Stimulated activated memory B cell treated with anti-CD40 and anti-IgM and Interleukin-4, amounts not matched to agents 10 μg/mL and 1 μg/mL and 100 μg/mL, for 72 hours (primary cell): ENCODE measurements around the gene NHSL1.
A peak's percentile ranks its signal among the peaks of the same experiment; 100 is the strongest.
"Not testable (repeated sequence)": the region's sequence is repeated elsewhere in the genome, so short reads cannot be mapped to it uniquely, and the experiment has no call there.

ENCODE experiments used
- ATAC-seq: fragments of 150-1000 bp; cut with Tn5 transposase; 2 replicates; pipeline ENCODE4 v1.10.0; 2021
- H3K27ac Mint-ChIP-seq: one replicate; pipeline ENCODE4 v1.8.0; 2022; ENCODE audit warnings: mild to moderate bottlenecking, mixed read lengths
- H3K27me3 Mint-ChIP-seq: one replicate; pipeline ENCODE4 v1.8.0; 2022; ENCODE audit warnings: mixed read lengths
- H3K36me3 Mint-ChIP-seq: one replicate; pipeline ENCODE4 v1.8.0; 2022; ENCODE audit warnings: mixed read lengths
- H3K4me1 Mint-ChIP-seq: one replicate; pipeline ENCODE4 v1.8.0; 2022; ENCODE audit warnings: mixed read lengths
- H3K4me3 Mint-ChIP-seq: one replicate; pipeline ENCODE4 v1.8.0; 2022; ENCODE audit warnings: mild to moderate bottlenecking, moderate library complexity, mixed read lengths
- H3K9me3 Mint-ChIP-seq: one replicate; pipeline ENCODE4 v1.8.0; 2022; ENCODE audit warnings: mixed read lengths

NHSL1 gene

DNA sequence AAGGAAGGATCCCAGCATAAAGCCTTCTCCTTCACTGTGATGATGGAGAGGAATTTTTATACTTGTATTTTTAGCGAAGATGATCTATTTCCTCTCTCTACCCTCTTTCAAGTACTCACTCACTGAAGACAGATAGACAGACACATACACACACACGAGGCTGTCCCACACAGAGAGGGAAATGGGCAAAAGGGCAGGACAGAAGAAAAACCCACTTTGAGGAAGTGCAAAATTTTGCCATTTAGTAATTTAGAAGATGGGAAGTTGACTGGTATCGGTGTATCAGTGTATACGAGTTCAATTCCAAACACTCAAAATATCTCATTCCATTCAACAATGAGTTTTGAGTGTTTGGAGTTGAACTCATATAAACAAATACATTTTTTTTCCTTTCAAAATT, 64.4 kb downstream of the NHSL1 start:
- ATAC-seq, result peak; percentile 50
- Mint-ChIP-seq H3K27ac (no peak overlapping the region), H3K4me3 (no peak overlapping the region), H3K9me3 (no peaks in the 10 kb centered on the region), H3K4me1 (peaks cover 18% of the 10 kb centered on the region), H3K27me3 (peaks cover 26% of the 10 kb centered on the region), H3K36me3 (no peaks in the 10 kb centered on the region)

DNA sequence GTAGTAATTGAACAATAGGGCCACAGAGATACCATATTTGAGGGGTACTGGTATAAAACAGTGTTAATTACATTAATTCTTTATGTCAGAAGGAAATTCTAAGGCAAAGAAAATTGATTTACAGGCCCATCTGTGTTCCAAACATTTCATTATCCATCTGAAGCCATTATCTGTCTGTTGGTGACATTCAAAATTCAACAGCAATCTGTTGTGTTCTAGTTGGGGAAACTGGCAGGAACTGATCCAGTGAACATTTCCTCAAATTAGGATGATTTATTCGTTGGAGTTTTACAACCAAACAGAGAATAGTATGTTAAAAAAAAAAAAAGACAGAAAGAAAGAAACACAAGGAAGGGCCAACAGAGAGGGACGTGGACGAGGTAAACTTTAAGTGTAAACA, 65.2 kb downstream of the NHSL1 start:
- no peaks in the 10 kb centered on the region for H3K36me3 Mint-ChIP-seq
- no peak for ATAC-seq
- H3K4me3 Mint-ChIP-seq, result no peak overlapping the region
- H3K9me3 Mint-ChIP-seq, result no peaks in the 10 kb centered on the region
- peaks cover 33% of the 10 kb centered on the region for H3K27me3 Mint-ChIP-seq
- no peak overlapping the region for H3K27ac Mint-ChIP-seq
- peaks cover 18% of the 10 kb centered on the region for H3K4me1 Mint-ChIP-seq

DNA sequence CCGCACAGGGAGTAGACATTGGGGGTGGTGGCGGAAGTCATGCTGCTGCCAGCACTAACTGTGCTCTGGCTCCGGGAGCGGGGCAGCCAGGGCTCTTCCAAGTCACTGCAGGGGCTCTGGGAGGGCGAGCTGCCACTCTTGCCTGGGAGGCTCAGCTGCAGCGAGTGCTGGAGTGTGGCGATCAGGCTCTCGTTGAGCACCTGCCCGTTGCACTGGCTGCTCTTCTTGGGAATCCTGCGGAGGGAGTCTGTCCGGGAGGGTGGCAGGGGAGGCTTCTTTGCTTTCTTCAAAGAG, 67.3 kb downstream of the NHSL1 start:
- Mint-ChIP-seq H3K36me3 (no peaks in the 10 kb centered on the region), H3K4me3 (no peak overlapping the region), H3K27me3 (peaks cover 35% of the 10 kb centered on the region), H3K9me3 (no peaks in the 10 kb centered on the region), H3K4me1 (peaks cover 18% of the 10 kb centered on the region), H3K27ac (no peak overlapping the region)
- no peak for ATAC-seq

DNA sequence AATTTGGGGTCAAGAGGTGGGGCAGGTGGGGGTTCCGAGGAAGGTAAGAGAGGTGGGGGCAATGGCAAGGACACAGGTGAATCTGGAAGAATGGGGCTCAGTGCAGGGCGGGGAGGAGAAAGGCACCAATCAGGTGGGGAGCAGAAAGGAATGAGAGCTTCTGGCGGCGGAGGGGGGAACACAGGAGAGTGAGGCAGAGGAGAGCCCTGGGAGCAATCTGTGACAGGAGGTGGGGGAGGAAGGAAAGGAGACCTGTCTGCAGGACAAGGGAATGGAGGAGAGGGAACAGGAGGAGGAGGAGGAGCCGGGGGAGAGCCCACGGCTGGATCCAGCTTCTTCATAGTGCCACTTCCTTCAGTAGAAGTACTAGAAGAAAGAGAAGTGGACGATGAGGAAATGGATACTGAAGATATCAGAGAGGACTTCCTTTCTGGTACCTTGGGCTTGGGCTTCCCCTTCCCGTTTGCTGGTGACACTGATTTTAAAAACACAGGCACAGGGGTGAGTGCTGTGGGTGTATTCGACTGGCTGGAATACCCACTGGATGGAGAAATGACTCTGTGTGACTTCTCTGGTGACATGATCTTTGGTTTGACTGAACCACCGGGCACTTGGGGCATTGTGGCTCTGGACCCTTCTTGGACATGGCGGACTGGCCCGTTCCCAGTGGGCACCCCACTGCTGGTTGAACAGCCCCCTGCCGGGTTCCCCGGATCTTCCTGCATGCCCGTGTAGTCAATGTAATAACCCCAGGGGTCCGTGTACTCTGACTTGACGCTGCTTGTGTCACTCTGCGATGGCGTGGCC, 67.8 kb downstream of the NHSL1 start:
- H3K4me3 Mint-ChIP-seq, result no peak overlapping the region
- peak; percentile 54 for ATAC-seq
- H3K27me3 Mint-ChIP-seq, result peaks cover 35% of the 10 kb centered on the region
- H3K9me3 Mint-ChIP-seq, result no peaks in the 10 kb centered on the region
- H3K4me1 Mint-ChIP-seq, result peaks cover 18% of the 10 kb centered on the region
- no peaks in the 10 kb centered on the region for H3K36me3 Mint-ChIP-seq
- no peak overlapping the region for H3K27ac Mint-ChIP-seq

DNA sequence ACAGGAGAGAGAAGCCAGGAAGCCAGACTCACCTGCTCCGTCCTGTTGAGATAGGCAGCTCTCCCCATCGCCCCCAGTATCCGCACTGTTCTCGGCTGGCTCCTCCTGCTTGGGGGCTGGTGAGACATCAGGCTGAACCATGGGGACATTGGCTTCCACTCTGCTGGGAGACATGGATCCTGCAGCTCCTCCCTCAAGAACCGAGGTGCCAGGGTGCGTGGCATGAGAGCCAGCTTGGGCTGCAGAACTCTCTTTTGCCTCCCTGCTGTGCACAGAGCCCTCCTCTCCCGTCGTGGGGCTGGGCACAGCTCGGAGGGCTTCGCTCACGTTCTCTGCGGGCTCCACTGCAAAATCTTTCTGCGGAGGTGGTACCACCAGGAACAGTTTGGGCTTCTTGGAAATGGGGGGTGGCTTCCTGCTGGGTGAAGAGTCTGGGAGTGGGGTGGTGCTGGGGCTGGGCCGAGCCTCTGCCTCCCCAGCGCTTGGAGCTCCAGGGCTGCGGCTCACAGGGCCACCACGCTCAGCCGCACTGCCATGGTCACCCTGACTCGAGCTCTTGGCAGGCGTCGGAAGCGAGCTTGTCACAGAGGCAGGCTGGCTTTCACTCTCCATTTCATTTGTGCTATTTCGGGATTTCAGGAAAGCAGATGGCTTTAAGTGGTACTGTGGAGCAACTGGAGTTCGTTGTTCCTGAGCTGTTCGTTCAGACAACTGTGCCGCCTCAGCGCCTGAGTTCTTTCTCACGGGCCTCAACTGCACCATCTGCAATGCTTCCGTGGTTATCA, 68.7 kb downstream of the NHSL1 start:
- H3K27ac Mint-ChIP-seq, result no peak overlapping the region
- peaks cover 35% of the 10 kb centered on the region for H3K27me3 Mint-ChIP-seq

DNA sequence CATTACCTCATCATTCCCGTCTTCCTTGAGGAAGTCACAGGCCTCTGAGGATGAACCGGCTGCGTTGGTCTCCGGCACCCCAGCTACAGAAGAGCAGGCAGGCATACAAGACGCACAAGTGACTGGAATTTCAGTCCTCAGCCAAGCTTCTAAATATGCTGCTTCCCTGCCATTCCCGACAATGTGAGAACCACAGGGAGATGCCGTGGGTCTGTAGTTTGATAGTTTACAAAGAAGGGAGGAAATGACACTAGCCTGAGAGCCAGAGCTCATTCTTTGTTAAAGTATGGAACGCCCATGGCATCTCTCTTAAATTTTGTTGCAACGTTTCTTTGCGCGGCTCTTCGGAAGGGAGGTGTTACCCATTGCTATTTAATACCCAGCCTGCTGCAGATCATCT, 69.5 kb downstream of the NHSL1 start:
- Mint-ChIP-seq H3K27ac (no peak overlapping the region), H3K27me3 (peaks cover 35% of the 10 kb centered on the region)

More for the DNA sequence above, 68.7 kb downstream of the NHSL1 start:
- Mint-ChIP-seq H3K4me3 (no peak overlapping the region), H3K36me3 (no peaks in the 10 kb centered on the region), H3K4me1 (peaks cover 18% of the 10 kb centered on the region), H3K9me3 (no peaks in the 10 kb centered on the region)
- no peak for ATAC-seq

DNA sequence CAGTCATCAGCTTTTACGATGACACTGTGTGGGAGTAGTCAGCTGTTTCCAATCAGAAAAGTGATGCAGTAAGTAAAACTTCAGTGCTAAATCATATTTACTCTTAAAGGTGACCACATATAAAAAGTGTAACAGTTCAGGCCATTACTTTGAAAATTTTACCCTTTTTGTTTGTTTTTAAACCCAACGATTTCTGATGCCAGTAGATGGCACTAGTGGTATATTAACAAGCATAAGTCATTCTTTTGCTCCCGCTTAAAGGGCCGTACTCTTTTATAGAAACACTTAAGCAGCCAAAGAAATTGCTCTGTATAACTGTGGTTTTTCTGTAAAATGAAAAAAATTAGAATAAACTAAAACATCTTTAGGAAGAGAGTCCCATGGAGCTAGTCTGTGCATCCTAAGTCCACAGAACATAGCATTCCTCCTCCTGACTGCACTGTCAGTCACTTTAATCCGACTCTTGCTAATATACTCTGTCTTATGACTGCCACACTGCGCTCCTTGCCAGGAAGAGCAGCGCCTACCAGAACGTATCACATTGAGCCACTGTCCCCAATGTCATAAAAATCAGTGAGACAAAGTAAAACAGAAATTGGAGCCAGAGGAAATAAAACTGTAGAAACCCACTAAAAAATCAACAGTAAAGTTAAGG, 70.2 kb downstream of the NHSL1 start:
- H3K27me3 Mint-ChIP-seq, result peaks cover 35% of the 10 kb centered on the region
- H3K27ac Mint-ChIP-seq, result no peak overlapping the region
- ATAC-seq, result no peak
- H3K4me3 Mint-ChIP-seq, result no peak overlapping the region
- no peaks in the 10 kb centered on the region for H3K9me3 Mint-ChIP-seq
- peaks cover 8% of the 10 kb centered on the region for H3K4me1 Mint-ChIP-seq
- H3K36me3 Mint-ChIP-seq, result no peaks in the 10 kb centered on the region

More for the DNA sequence above, 69.5 kb downstream of the NHSL1 start:
- Mint-ChIP-seq H3K36me3 (no peaks in the 10 kb centered on the region), H3K4me1 (peaks cover 15% of the 10 kb centered on the region), H3K9me3 (no peaks in the 10 kb centered on the region), H3K4me3 (no peak overlapping the region)
- no peak for ATAC-seq

DNA sequence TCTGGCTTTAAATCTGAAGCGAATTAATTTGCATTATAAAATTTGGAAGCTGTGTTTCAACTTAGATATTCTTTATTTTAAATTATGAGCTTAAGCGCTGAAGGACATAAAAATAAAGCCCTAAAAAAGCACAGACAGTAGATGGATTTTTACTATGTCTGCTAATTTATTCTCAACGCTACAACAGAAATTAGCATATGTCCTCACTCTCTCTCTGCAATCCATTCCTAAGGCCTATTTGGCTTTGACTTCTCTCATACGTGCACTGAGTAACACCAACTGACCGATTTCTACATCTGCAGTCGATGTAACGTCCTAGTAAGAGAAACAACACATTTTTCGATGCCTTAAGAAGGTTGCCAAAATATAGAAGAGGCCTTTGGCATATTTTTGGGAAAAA, 71.6 kb downstream of the NHSL1 start:
- Mint-ChIP-seq H3K27ac (no peak overlapping the region), H3K4me1 (peaks cover 7% of the 10 kb centered on the region), H3K9me3 (no peaks in the 10 kb centered on the region), H3K27me3 (peaks cover 35% of the 10 kb centered on the region), H3K36me3 (no peaks in the 10 kb centered on the region), H3K4me3 (no peak overlapping the region)
- ATAC-seq, result no peak

DNA sequence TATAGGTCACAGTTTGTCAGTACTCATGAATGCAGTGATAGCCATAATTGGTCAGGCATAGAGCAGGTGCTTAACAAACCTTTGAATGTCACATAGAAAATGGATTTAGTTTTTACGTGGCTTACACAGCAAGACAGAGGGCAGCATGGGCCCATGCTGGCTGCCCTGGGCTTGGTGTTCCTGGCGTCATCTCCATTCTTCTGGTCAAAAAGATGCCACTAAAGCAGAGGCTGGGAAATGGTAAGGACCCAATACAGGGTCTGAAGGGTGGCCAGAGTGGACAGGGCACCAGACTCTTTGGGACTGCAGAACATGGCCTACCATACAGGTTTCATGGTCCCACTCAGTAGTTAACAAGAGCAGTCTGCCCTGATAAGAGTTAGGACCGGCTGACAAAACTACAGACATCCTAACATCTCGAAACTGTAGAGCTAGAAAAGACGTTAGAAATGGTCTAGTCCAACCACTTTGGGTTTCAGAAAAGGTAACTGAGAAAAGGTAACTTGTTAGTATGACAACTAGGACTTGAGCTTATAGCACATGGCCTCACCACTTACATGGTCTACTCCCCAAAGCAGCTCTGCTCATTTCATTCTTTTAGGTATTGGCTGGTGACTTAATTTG, 72.7 kb downstream of the NHSL1 start:
- Mint-ChIP-seq H3K36me3 (no peaks in the 10 kb centered on the region), H3K4me1 (peaks cover 7% of the 10 kb centered on the region), H3K27me3 (peaks cover 25% of the 10 kb centered on the region), H3K9me3 (no peaks in the 10 kb centered on the region), H3K4me3 (no peak overlapping the region), H3K27ac (no peak overlapping the region)
- ATAC-seq, result no peak

DNA sequence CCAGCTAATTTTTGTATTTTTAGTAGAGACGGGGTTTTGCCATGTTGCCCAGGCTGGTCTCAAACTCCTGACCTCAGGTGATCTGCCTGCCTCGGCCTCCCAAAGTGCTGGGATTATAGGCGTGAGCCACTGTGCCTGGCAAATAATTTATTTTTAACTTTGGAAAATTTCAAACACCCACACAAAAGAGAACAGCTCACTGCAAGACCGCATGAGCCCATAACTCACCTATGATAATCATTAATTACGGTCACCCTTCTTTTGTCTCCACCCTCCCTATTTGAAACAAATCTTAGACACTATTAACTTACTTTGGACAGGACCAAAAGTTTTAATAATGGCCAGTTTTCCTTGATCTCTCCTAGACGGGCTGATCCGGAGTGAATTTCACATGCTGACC, 74.0 kb downstream of the NHSL1 start:
- H3K4me3 Mint-ChIP-seq, H3K36me3 Mint-ChIP-seq, H3K27ac Mint-ChIP-seq, ATAC-seq, H3K9me3 Mint-ChIP-seq, H3K4me1 Mint-ChIP-seq: not testable (repeated sequence)
- peaks cover 12% of the 10 kb centered on the region for H3K27me3 Mint-ChIP-seq

DNA sequence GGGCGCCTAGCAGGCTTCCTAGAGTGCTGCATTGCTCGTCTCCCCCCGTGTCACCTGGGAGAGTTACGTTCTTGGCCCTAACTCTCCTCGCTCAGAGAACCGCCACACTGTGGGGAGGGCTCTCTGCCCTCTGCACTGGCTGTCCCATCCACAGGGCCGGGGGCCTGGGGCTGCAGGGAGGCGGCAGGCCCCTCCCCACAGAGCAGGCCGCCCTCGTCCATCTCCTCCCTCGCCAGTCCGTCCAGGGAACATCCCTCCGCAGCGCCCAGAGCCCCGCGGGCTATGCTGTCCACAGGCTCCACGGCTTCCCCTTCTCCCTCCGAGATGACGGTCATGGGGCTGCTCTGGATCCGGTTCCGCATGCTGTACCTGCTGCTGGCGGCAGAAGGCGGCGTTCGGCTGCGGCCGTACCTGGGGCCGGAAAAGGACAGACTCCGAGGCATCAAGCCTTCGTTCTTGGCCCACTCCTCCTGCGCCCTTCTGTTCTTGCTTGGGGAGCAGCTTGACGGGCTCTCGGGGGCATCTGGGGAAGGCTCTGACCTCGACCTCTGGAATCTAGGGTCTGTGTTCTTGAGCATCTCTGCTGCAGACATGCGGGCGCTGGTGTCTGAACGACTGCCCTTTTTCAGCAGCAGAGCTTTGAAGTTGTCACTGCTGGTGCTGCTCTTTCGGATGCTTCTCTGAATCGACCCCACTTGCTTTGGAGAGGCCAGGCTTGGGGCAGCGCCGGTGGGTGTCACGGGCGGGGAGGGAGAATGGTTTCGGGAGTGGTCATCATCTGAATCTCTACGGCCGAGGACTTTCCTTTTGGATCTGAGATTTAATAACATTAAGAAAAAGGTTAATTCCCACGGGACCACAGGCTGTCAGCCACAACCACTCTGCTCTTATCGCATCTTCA, 75.0 kb downstream of the NHSL1 start:
- ATAC-seq, result peak; percentile 27
- H3K27ac Mint-ChIP-seq, result no peak overlapping the region
- no peak overlapping the region for H3K4me3 Mint-ChIP-seq
- peaks cover 2% of the 10 kb centered on the region for H3K36me3 Mint-ChIP-seq
- no peaks in the 10 kb centered on the region for H3K4me1 Mint-ChIP-seq
- H3K27me3 Mint-ChIP-seq, result peaks cover 3% of the 10 kb centered on the region
- H3K9me3 Mint-ChIP-seq, result no peaks in the 10 kb centered on the region

DNA sequence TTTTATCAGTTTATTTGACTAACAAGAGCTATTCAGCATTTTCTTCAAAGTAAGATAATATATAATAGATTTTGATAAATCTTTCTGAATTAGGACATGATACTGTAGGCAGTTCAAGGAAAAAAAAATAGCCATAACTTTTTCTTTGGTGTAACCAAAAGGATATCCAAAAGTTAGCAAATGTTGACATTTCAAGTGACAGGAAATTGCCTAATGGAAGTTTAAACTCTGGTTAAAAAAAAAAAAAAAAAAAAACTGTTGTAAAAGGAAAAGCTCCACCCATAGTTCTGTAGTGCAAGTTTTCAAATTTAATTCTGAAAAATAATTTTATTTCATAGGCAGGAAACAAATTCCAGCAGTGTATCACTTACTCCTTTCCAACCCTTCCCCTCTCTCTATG, 76.4 kb downstream of the NHSL1 start:
- ATAC-seq, result no peak

DNA sequence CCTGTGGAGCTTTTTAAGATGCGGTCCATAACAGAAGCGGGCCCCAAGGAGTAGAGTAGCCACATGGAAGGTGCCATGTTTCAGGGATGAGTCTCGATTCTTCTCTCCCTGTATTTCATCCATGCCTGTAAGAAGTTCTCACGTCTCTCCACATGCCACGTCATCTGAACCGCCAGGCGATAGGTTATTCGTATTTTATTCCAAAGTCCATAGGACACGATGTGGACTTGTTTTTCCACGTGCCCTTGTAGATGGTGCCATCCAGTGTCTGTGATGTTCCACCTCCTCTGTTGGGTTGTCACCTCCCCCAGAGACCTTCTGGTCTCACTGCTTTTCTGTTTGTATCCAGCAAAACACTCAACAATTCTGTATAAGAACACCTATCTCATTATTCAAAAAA, 77.7 kb downstream of the NHSL1 start:
- no peaks in the 10 kb centered on the region for H3K27me3 Mint-ChIP-seq
- no peaks in the 10 kb centered on the region for H3K4me1 Mint-ChIP-seq

More for the DNA sequence above, 76.4 kb downstream of the NHSL1 start:
- no peak overlapping the region for H3K27ac Mint-ChIP-seq
- peaks cover 3% of the 10 kb centered on the region for H3K9me3 Mint-ChIP-seq
- peaks cover 16% of the 10 kb centered on the region for H3K36me3 Mint-ChIP-seq
- H3K4me3 Mint-ChIP-seq, result no peak overlapping the region
- no peaks in the 10 kb centered on the region for H3K27me3 Mint-ChIP-seq
- no peaks in the 10 kb centered on the region for H3K4me1 Mint-ChIP-seq

DNA sequence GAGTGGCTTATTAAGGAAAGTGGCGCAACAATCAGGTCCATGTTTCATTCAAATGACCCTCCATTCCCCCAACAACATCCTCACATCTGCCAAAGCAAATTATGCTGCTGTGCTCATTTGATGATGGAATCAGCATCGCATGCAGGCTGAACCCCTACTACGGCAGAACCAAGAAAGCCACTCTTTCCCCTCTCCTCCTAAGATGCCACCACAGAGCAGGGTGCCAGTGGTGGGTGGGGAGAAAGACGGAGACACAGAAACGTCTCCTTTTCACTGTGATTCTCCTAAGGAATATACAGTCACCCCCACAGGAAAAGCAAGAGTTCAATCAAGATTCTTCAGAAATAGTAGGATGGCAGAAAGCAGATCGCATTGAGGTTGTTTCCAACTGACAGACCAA, 78.2 kb downstream of the NHSL1 start:
- Mint-ChIP-seq H3K27me3 (no peaks in the 10 kb centered on the region), H3K9me3 (peaks cover 3% of the 10 kb centered on the region), H3K4me1 (no peaks in the 10 kb centered on the region), H3K4me3 (no peak overlapping the region), H3K27ac (no peak overlapping the region), H3K36me3 (peaks cover 29% of the 10 kb centered on the region)
- ATAC-seq, result no peak

More for the DNA sequence above, 77.7 kb downstream of the NHSL1 start:
- H3K36me3 Mint-ChIP-seq, result peaks cover 24% of the 10 kb centered on the region
- no peak for ATAC-seq
- H3K9me3 Mint-ChIP-seq, result peaks cover 3% of the 10 kb centered on the region
- no peak overlapping the region for H3K4me3 Mint-ChIP-seq
- no peak overlapping the region for H3K27ac Mint-ChIP-seq
